Neural cell (in vitro differentiated cells): ENCODE results near the gene CBFA2T2. TPM values are rescaled to one million over a fixed set of nuclear protein-coding genes. Genes with fewer than 3 reads are reported as not detected.

Experiments used
- H2AFZ ChIP-seq: fragments of 200-600, 300-800 bp; sonication (generic), shearing (Covaris generic); 2 replicates; pipeline ENCODE4 v1.6.0; 2014; ENCODE audit warnings: low read depth, mild to moderate bottlenecking, antibody characterized with exemption, low read length, moderate library complexity
- H3F3A ChIP-seq: fragments of 200-600 bp; shearing (Covaris generic); 2 replicates; pipeline ENCODE4 v1.6.1; 2016; ENCODE audit warnings: mild to moderate bottlenecking, moderate library complexity, mixed read lengths, antibody characterized with exemption, low read length; ENCODE audit not compliant: insufficient read depth, poor library complexity, severe bottlenecking
- H3K27ac ChIP-seq: fragments of 200-600, 300-800 bp; sonication (generic), shearing (Covaris generic); 2 replicates; pipeline ENCODE4 v1.5.1; 2014; ENCODE audit warnings: mild to moderate bottlenecking, low read length, moderate library complexity
- H3K27me3 ChIP-seq: fragments of 300-800, 200-600 bp; sonication (generic), shearing (Covaris generic); 2 replicates; pipeline ENCODE4 v1.6.0; 2014; ENCODE audit warnings: mild to moderate bottlenecking, low read depth, low read length, moderate library complexity; ENCODE audit not compliant: insufficient read depth
- H3K36me3 ChIP-seq: fragments of 300-800, 200-600 bp; sonication (generic), shearing (Covaris generic); 2 replicates; pipeline ENCODE4 v1.5.1; 2014; ENCODE audit warnings: mild to moderate bottlenecking, antibody characterized with exemption, low read length, moderate library complexity; ENCODE audit not compliant: insufficient read depth
- H3K4me2 ChIP-seq: fragments of 300-800, 200-600 bp; sonication (generic), shearing (Covaris generic); 2 replicates; pipeline ENCODE4 v1.6.0; 2014; ENCODE audit warnings: mild to moderate bottlenecking, low read length
- H3K4me3 ChIP-seq: fragments of 300-800, 200-600 bp; sonication (generic), shearing (Covaris generic); 2 replicates; pipeline ENCODE4 v1.5.1; 2014; ENCODE audit warnings: mild to moderate bottlenecking, low read length, moderate library complexity
- H3K79me2 ChIP-seq: fragments of 200-600 bp; shearing (Covaris generic); replicated peaks from 2 replicates; pipeline ENCODE4 v1.6.0; 2014; ENCODE audit warnings: mild to moderate bottlenecking, low read length, moderate library complexity; ENCODE audit not compliant: insufficient read depth
- H3K9ac ChIP-seq: fragments of 300-800, 200-600 bp; sonication (generic), shearing (Covaris generic); 2 replicates; pipeline ENCODE4 v1.6.1; 2016; ENCODE audit warnings: mild to moderate bottlenecking, low read length, mixed read lengths
- H3K9me2 ChIP-seq: fragments of 200-600 bp; shearing (Covaris generic); 2 replicates; pipeline ENCODE4 v1.6.1; 2016; ENCODE audit warnings: mild to moderate bottlenecking, low read length, mixed read lengths; ENCODE audit not compliant: insufficient read depth
- H3K9me3 ChIP-seq: fragments of 200-600, 300-800 bp; sonication (generic), shearing (Covaris generic); 2 replicates; pipeline ENCODE4 v1.6.1; 2016; ENCODE audit warnings: mild to moderate bottlenecking, mixed run types, low read length, moderate library complexity, mixed read lengths
- H4K20me1 ChIP-seq: fragments of 200-600 bp; shearing (Covaris generic); 2 replicates; pipeline ENCODE4 v1.6.1; 2016; ENCODE audit warnings: mild to moderate bottlenecking, mixed run types; ENCODE audit not compliant: insufficient read depth
- CTCF ChIP-seq: fragments of 450-650 bp; IDR thresholded peaks from 2 replicates; pipeline ENCODE4 v1.5.1; 2014; ENCODE audit warnings: antibody characterized with exemption, mild to moderate bottlenecking, moderate library complexity; ENCODE audit not compliant: poor library complexity, severe bottlenecking
- EP300 ChIP-seq: fragments of 450-650 bp; conservative IDR thresholded peaks from 2 replicates; pipeline ENCODE4 v1.6.1; 2014; ENCODE audit warnings: antibody characterized with exemption, mild to moderate bottlenecking, moderate library complexity; ENCODE audit not compliant: poor library complexity, severe bottlenecking
- EZH2 ChIP-seq: fragments of 200-600, 300-800 bp; shearing (Covaris generic), sonication (generic); IDR thresholded peaks from 2 replicates; pipeline ENCODE4 v1.6.1; 2014; ENCODE audit warnings: antibody characterized with exemption, low read length, borderline replicate concordance, mild to moderate bottlenecking; ENCODE audit not compliant: insufficient read depth, poor library complexity, severe bottlenecking
- MXI1 ChIP-seq: fragments of 450-650 bp; conservative IDR thresholded peaks from 2 replicates; pipeline ENCODE4 v1.6.1; 2014; ENCODE audit warnings: antibody characterized with exemption, mild to moderate bottlenecking; ENCODE audit not compliant: poor library complexity, severe bottlenecking
- POLR2AphosphoS5 ChIP-seq: IDR thresholded peaks from 2 replicates; pipeline ENCODE4 v1.6.1; 2012
- RAD21 ChIP-seq: fragments of 450-650 bp; conservative IDR thresholded peaks from 2 replicates; pipeline ENCODE4 v1.6.1; 2014; ENCODE audit warnings: antibody characterized with exemption, mild to moderate bottlenecking, moderate library complexity
- REST ChIP-seq: IDR thresholded peaks from 2 replicates; pipeline ENCODE4 v1.6.1; 2012; ENCODE audit warnings: borderline replicate concordance
- SMC3 ChIP-seq: fragments of 450-650 bp; conservative IDR thresholded peaks from 2 replicates; pipeline ENCODE4 v1.6.1; 2014; ENCODE audit warnings: antibody characterized with exemption, mild to moderate bottlenecking, moderate library complexity; ENCODE audit not compliant: poor library complexity
- TAF1 ChIP-seq: IDR thresholded peaks from 2 replicates; pipeline ENCODE4 v1.6.1; 2012; ENCODE audit warnings: low read depth
- polyA plus RNA-seq: library from polyadenylated mRNA; depleted of rRNA; stranded (reverse); fragments of >200 nt; gene quantifications from 2 replicates; pipeline ENCODE4 v1.2.3, GENCODE V29; 2014

CBFA2T2 gene
- polyA plus RNA-seq, 1 donor from 2014 or later = 15.9 TPM

DNA sequence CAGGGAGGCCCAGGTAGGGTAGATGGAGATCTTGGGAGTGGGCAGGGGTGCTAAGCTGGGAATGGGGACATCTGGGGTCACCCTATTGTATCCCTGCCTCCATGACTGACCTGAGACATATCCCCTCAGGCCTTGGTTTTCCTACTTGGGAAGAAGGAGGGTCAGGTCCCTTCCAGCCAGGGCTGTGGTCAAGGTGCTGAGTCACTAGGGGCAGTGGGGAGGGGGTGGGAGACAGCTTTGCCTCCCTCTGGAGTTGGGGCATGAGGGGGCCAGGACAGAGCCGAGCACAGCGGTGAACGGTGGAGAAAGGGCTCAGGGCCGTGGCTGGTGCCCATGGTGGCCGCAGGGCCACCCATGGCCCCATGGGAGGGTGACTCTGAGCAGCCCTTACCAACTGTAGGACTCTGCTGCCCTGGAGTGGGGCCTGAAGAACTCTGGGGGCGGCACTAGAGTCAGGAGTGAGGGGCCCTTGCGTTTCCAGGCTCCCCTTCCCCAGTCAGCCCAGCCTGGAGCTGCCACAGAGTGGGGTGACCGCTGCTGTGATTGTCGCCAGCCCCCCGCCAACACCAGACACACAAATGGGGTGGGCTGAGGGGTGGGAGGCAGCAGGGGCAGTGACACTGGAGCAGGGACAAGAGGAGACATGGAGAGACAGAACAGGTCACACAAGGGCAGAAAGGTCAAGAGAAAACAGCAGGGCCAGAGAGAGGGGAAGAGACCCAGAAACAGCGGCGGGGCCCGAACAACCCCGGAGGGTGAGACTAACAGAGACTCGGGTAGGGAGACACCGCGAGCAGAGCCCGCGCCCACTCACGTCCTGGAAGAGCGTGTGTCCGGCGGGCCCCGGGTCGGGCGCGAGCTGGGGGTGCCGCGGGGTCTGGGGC lies 183.8 kb downstream of the CBFA2T2 start:
- Histone ChIP-seq H3K9me3 (no peaks in the 10 kb centered on the region), H4K20me1 (no peaks in the 10 kb centered on the region), H3K4me2 (no peak overlapping the region), H3K9me2 (no peaks in the 10 kb centered on the region), H3K27me3 (no peaks in the 10 kb centered on the region), H3K4me3 (peak overlapping the region; percentile 66), H3K36me3 (no peaks in the 10 kb centered on the region), H3F3A (peaks cover 4% of the 10 kb centered on the region), H3K79me2 (no peaks in the 10 kb centered on the region), H2AFZ (no peak overlapping the region), H3K27ac (no peak overlapping the region), H3K9ac (peak overlapping the region; percentile 61)
- TF ChIP-seq CTCF (no peak), SMC3 (no peak), EZH2 (no peak), POLR2AphosphoS5 (no peak), RAD21 (no peak), EP300 (no peak), MXI1 (no peak), TAF1 (no peak), REST (no peak)

- H2AFZ ChIP-seq = no peak within 1 kb of the TSS
- no peaks in the 10 kb centered on the region for H3K9me3 ChIP-seq
- peaks cover 4% of the 10 kb centered on the region for H3F3A ChIP-seq
Observed at GRCh38 chr20:33674294-33675135, 184.6 kb downstream of the CBFA2T2 start, which contains the start of gene NECAB3. Gene NECAB3 (minus strand): TSS chr20:33674428. CDS start chr20:33674352, 76 bp downstream.

More at GRCh38 chr20:33674294-33675135, 184.6 kb downstream of the CBFA2T2 start, which contains the start of gene NECAB3:
- Histone ChIP-seq H3K4me2 (no peak within 1 kb of the TSS), H3K27ac (no peak within 1 kb of the TSS), H4K20me1 (no peaks in the 10 kb centered on the region), H3K4me3 (peak within 1 kb of the TSS; percentile 66), H3K79me2 (no peaks in the 10 kb centered on the region), H3K9ac (peak within 1 kb of the TSS; percentile 61), H3K36me3 (no peaks in the 10 kb centered on the region), H3K27me3 (no peaks in the 10 kb centered on the region), H3K9me2 (no peaks in the 10 kb centered on the region)
- no peak for TF ChIP-seq SMC3
- no peak for TF ChIP-seq CTCF
- no peak for TF ChIP-seq REST
- no peak for TF ChIP-seq EZH2
- TF ChIP-seq TAF1 = no peak
- TF ChIP-seq MXI1 = peak; percentile 15
- TF ChIP-seq EP300 = no peak
- TF ChIP-seq RAD21 = no peak
- TF ChIP-seq POLR2AphosphoS5 = peak; percentile 12
